AG09309 (cell line): ENCODE measurements around the gene UNC93B1.

Source experiments
- DNase-seq: peaks from one replicate; pipeline ENCODE4 v3.0.0-alpha.2; 2010; ENCODE audit warnings: low read depth
- H3K4me3 ChIP-seq: 2 replicates; pipeline ENCODE4 v1.5.1; 2011; ENCODE audit warnings: mild to moderate bottlenecking, low read depth, low read length, moderate library complexity; ENCODE audit not compliant: control insufficient read depth
- TF ChIP-seq, protein P1 (sequence below): IDR thresholded peaks from 2 replicates; pipeline ENCODE4 v1.5.1; 2011; ENCODE audit warnings: mild to moderate bottlenecking, low read depth, low read length, inconsistent platforms; ENCODE audit not compliant: insufficient read depth, control insufficient read depth; ENCODE audit errors: missing control alignments

UNC93B1 gene

DNA sequence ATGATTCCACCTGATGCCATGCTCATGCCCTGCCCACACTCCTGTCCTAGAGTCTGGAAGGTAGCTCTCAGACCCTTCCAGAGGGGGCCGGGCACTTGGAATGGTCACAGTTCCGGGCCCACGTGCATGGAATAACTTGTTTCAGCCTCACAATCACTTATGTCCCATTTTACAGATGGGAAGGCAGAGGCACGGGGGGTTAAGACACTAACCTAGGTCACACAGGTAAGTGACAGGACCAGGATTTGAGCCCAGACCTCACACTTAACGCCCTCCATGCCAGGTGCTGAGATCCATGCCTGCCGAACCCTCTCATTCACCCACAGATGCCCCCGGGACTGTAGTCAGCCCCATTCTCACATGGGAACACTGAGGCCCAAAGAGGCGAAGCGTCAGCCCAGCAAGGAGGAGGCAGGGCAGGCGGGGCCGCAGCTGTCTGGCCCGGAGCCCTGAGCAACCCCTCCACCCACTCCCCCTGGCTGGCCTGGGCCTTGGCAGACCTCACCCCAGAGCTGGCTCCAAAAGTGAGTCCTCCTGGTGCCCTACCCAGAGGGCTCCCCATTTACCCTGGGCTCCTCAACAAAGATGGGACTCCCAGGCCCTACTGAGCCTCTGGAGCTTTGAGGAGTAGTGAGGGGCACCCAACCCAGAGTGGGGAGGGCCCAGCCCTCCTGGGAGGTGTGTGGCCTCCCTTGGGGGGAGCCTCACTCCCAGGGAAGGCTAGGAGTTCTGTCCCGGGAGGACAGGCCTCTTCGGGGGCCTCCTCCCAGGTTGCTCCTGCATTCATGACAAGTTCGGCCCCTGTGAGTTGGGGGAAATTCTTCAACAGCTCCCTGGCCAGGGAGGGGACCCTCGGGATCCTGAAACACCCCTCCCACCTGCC is 3.8 kb upstream of the UNC93B1 start:
- no peak overlapping the region for H3K4me3 ChIP-seq
- TF ChIP-seq, protein P1, sequence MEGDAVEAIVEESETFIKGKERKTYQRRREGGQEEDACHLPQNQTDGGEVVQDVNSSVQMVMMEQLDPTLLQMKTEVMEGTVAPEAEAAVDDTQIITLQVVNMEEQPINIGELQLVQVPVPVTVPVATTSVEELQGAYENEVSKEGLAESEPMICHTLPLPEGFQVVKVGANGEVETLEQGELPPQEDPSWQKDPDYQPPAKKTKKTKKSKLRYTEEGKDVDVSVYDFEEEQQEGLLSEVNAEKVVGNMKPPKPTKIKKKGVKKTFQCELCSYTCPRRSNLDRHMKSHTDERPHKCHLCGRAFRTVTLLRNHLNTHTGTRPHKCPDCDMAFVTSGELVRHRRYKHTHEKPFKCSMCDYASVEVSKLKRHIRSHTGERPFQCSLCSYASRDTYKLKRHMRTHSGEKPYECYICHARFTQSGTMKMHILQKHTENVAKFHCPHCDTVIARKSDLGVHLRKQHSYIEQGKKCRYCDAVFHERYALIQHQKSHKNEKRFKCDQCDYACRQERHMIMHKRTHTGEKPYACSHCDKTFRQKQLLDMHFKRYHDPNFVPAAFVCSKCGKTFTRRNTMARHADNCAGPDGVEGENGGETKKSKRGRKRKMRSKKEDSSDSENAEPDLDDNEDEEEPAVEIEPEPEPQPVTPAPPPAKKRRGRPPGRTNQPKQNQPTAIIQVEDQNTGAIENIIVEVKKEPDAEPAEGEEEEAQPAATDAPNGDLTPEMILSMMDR, result no peak
- no peak for DNase-seq

DNA sequence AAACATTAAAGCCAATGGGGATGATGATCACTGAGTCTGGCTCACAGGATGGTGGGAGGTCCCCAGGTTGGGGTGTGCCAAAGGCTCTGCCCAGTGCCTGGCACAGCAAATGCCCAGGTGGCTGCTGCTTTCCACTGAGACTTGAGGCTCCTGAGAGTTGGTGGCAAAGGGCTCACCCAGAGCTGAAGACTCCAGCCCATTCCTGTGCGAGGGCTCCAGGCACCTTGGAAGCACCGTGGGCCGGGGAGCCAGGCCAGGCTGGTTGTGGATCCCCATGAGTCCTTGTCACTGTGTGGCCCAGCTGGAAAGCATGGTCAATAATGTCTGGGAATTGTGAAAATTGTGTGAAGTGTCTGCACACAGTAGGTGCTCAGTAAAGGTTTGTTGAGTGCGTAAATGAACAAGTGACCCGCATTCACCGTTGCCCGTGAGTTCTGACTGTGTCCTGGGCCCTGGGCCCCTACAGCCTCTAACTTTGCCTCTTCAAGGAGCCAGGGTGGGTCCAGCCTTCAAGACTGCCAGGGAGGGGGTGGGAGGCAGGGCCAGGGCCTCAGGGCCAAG is 2.8 kb upstream of the UNC93B1 start:
- H3K4me3 ChIP-seq, result no peak overlapping the region
- TF ChIP-seq, protein P1, result no peak
- no peak for DNase-seq

DNA sequence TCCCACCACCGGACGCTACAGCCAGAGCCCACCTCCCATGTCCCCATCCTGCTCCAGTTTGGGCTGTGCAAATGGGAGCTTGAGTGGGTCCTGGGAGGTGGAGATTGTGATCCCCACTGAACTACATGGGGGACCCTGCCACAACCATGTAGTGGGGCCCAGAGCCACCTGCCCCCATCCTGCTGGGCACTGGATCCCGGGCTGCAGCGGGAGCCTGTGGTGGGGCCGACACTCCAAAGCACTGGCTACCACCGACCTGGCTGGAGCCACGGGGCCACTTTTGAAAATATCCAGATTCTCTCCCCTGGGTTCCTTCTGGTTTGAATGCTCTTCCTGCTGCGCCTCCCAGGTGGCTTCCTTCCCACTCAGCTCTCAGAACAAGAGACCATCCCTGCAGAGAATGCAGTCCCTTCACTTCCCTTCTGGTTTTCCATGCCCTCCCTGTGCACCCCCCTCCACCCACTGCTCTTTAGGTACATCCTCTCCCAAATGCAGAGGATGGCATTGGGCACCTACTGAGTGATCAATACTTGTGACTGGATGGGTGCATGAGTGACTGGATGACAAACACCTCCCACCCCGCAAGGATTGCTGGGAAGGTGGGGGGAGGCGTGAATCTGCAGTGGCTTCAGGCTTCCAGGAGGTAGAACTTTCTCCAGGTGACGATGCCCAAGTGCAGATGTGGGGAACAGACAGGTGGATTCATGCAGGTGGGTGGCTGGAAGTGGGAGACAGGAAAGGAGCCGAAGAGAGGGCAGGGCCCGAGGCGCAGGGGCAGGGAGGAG is 846 bp upstream of the UNC93B1 start:
- H3K4me3 ChIP-seq, result peak overlapping the region; percentile 52
- TF ChIP-seq, protein P1, result no peak
- DNase-seq, result no peak

DNA sequence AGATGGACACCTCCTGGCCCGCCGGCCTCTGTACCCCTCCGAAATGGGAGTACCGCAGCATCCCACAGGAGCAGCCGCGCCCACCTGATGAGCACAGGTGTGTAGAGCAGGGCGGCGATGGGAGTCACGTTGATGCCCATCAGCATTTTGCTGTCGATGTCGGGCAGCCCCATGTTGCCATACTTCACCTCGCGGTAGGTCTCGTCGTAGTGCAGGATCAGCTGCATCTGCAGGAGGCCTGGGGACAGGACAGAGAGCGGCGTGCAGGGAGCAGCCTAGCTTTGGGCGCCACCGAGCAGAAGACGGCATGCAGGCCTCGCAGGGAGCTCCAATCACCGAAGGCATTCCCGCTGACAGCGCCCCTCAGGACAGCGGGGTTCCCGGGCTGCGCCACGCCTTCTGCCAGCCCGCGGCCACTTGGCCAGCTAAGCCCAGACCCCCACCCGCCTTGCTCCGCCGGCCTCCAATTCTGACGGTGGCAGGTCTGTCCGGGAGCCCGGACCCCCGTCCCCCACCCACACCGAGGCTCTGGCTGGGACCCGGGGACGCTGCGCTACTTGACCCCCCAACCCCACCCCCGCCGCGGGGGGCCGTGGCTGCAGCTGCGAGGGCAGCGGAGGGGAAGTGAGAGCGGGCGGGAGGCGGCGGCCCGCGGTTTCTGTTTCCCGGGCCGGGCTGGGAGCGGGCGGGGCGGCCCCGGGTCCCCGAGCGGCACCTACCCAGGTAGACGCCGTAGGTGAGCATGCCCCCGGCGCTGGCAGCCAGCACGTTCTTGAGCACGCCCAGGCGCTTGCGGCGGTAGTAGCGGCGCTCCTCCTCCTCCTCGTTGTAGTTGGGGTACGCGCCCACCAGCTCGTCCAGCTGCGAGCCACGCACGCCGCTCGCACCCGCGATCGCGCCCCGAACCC is 705 bp downstream of the UNC93B1 start:
- peak overlapping the region; percentile 52 for H3K4me3 ChIP-seq
- TF ChIP-seq, protein P1, result no peak
- DNase-seq, result no peak

DNA sequence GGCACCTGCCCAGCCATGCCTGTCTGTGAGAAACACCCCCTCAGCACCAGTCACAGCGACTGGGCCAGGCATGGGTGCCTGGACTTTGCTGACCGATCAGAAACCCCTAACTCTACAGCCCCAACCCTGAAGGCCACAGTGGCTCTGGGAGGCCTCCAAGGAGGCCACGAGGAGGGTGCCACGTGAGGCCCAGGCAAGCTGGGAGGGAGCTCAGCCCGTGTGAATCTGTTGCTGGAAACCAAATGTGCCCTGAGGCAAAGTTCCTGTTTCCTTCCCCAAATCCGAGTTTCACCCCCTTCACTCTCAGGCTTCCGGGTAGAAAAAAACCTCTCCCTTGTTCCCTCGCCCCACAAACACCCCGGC is 1.3 kb downstream of the UNC93B1 start:
- no peak for DNase-seq
- TF ChIP-seq, protein P1, result no peak
- no peak overlapping the region for H3K4me3 ChIP-seq

DNA sequence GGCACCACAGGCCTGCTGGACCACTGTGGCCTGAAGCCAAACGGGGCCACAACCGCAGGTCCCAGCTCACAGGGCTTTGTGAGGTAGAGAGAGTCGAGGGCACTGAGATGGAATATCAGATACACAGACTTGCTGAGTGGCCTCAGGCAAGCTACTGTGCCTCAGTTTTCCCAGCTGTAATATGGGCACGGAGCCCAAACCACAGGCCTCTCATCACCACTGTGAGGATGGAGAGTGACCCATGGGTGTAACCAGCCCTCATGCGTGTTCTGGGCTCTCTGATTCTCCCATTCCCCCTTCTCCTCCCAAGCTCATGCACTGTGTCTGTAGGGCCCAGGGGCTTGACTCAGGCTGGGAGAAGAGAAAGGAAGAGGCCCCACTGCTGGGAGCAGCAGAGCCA is 4.2 kb downstream of the UNC93B1 start:
- H3K4me3 ChIP-seq, result no peak overlapping the region
- DNase-seq, result no peak
- TF ChIP-seq, protein P1, result no peak
